SU-DHL-6 (cell line): Measurements from ENCODE around the gene CDKL5.

ENCODE experiments used
- CTCF ChIP-seq: fragments of 200-600 bp; sonication (generic); IDR thresholded peaks from one replicate; pipeline ENCODE4 v1.5.1; 2017; ENCODE audit warnings: antibody characterized with exemption, mild to moderate bottlenecking, low read length, moderate library complexity; ENCODE audit not compliant: insufficient read depth, poor library complexity, severe bottlenecking
- EZH2phosphoT487 ChIP-seq: fragments of 200-600 bp; sonication (generic), shearing (Covaris generic); conservative IDR thresholded peaks from 2 replicates; pipeline ENCODE4 v1.6.1; 2018; ENCODE audit warnings: mild to moderate bottlenecking, antibody characterized with exemption, low read length, moderate library complexity, mixed read lengths

DNA sequence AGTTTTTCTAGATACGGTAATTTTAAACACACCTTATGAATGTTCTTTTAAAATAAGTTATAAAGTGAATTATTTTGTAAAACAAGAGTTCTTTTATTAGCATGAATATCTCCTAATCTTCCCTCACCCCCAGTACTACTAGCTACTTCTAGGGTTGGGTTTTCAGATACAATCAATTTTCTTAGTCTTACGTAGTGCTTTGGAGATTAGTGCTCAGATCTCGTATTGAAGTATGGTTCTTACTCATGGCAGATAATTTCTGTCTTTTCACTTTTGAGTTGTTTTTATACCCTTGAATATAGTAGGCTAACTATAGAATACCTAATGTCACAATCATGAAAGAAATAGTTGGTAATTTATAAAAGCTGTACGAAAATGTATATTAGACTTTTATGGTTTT lies 43.2 kb downstream of the CDKL5 start:
- TF ChIP-seq CTCF, result no peak
- no peak for TF ChIP-seq EZH2phosphoT487
